Measurements from ENCODE around the gene CTRL. TPM values are rescaled to one million over a fixed set of nuclear protein-coding genes. Genes with fewer than 3 reads are reported as not detected.

Gene CTRL
- total RNA-seq, 3 donors from 2014 or later (not counting 1 experiment from before 2014, with no cell fraction given), result 14.3 to 17.2 (median 15.0) TPM

GRCh38 chr16:67951485-67951884 lies 19.8 kb upstream of the CTRL start:
- no peaks in the 10 kb centered on the region for H3K27me3 Mint-ChIP-seq (ENCODE audit: low read depth in 2 of 2)
- H3K9me3 Mint-ChIP-seq, result no peaks in the 10 kb centered on the region
- WGBS (ENCODE audit: insufficient coverage), result 94% methylated on average over 12 of the region's 12 CpGs
- intact Hi-C loops (cut with micrococcal nuclease), result no loop called here
- Histone ChIP-seq H3K27me3 (ENCODE audit: control insufficient read depth, insufficient read depth, low read length) (no peaks in the 10 kb centered on the region), H3K27ac (ENCODE audit: low read length) (no peak overlapping the region), H3K36me3 (ENCODE audit: control insufficient read depth, insufficient read depth, low read length) (peaks cover 20% of the 10 kb centered on the region), H3K9me3 (ENCODE audit: control insufficient read depth, insufficient read depth, low read length) (no peaks in the 10 kb centered on the region), H3K4me1 (ENCODE audit: control insufficient read depth, insufficient read depth, low read length) (no peaks in the 10 kb centered on the region), H3K4me3 (ENCODE audit: low read length) (no peak overlapping the region)
- no peak for ATAC-seq
- H3K4me1 Mint-ChIP-seq, result no peaks in the 10 kb centered on the region
- H3K36me3 Mint-ChIP-seq, result no peaks in the 10 kb centered on the region
- DNase-seq, result no peak
- no peak overlapping the region for H3K4me3 Mint-ChIP-seq
- TF ChIP-seq CTCF (IDR thresholded peaks at IDR 0.05), result no peak
- H3K27ac Mint-ChIP-seq, result no peak overlapping the region

- peaks cover 28% of the 10 kb centered on the region for H3K36me3 ChIP-seq (ENCODE audit: control insufficient read depth, insufficient read depth, low read length)
- no peak overlapping the region for H3K27ac Mint-ChIP-seq
- H3K27me3 Mint-ChIP-seq (ENCODE audit: low read depth in 2 of 2), result no peaks in the 10 kb centered on the region
- no peaks in the 10 kb centered on the region for H3K4me1 ChIP-seq (ENCODE audit: control insufficient read depth, insufficient read depth, low read length)
- no peaks in the 10 kb centered on the region for H3K9me3 ChIP-seq (ENCODE audit: control insufficient read depth, insufficient read depth, low read length)
- H3K36me3 Mint-ChIP-seq, result no peaks in the 10 kb centered on the region
- intact Hi-C loops (cut with micrococcal nuclease), result no loop called here
- DNase-seq (no peak), ATAC-seq (no peak)
- no peaks in the 10 kb centered on the region for H3K4me1 Mint-ChIP-seq
- no peaks in the 10 kb centered on the region for H3K27me3 ChIP-seq (ENCODE audit: control insufficient read depth, insufficient read depth, low read length)
- no peak overlapping the region for H3K4me3 ChIP-seq (ENCODE audit: low read length)
- WGBS (ENCODE audit: insufficient coverage), result 95% methylated on average over 15 of the region's 16 CpGs
- no peak for TF ChIP-seq CTCF (IDR thresholded peaks at IDR 0.05)
- no peaks in the 10 kb centered on the region for H3K9me3 Mint-ChIP-seq
- no peak overlapping the region for H3K4me3 Mint-ChIP-seq
- H3K27ac ChIP-seq (ENCODE audit: low read length), result no peak overlapping the region
Observed at GRCh38 chr16:67950335-67950843, 18.7 kb upstream of the CTRL start.

- intact Hi-C loops (cut with micrococcal nuclease), result no loop called here
Observed at GRCh38 chr16:67949645-67950044, 18.0 kb upstream of the CTRL start.

More at GRCh38 chr16:67949645-67950044, 18.0 kb upstream of the CTRL start:
- DNase-seq (no peak), ATAC-seq (no peak)
- Histone ChIP-seq H3K27me3 (ENCODE audit: control insufficient read depth, insufficient read depth, low read length) (no peaks in the 10 kb centered on the region), H3K4me3 (ENCODE audit: low read length) (no peak overlapping the region), H3K4me1 (ENCODE audit: control insufficient read depth, insufficient read depth, low read length) (no peaks in the 10 kb centered on the region), H3K9me3 (ENCODE audit: control insufficient read depth, insufficient read depth, low read length) (no peaks in the 10 kb centered on the region), H3K27ac (ENCODE audit: low read length) (no peak overlapping the region), H3K36me3 (ENCODE audit: control insufficient read depth, insufficient read depth, low read length) (peaks cover 34% of the 10 kb centered on the region)
- Mint-ChIP-seq H3K36me3 (no peaks in the 10 kb centered on the region), H3K27ac (no peak overlapping the region), H3K9me3 (no peaks in the 10 kb centered on the region), H3K4me1 (no peaks in the 10 kb centered on the region), H3K27me3 (ENCODE audit: low read depth in 2 of 2) (no peaks in the 10 kb centered on the region), H3K4me3 (no peak overlapping the region)
- WGBS (ENCODE audit: insufficient coverage), result 93% methylated on average over 11 of the region's 11 CpGs
- TF ChIP-seq CTCF (IDR thresholded peaks at IDR 0.05), result no peak

Data from natural killer cell (primary cell).